Activated T-cell treated with anti-CD3 and anti-CD28 coated beads, Interleukin-2, amount 50 U/mL, for 24 hours (primary cell): ENCODE measurements around the gene LRFN4.

Experiments used
- DNase-seq: peaks from one replicate; pipeline ENCODE4 v3.0.0-alpha.2; 2020
- H3K27ac Mint-ChIP-seq: 2 replicates; pipeline ENCODE4 v1.8.0; 2020; ENCODE audit warnings: mild to moderate bottlenecking, mixed read lengths
- H3K27me3 Mint-ChIP-seq: 2 replicates; pipeline ENCODE4 v1.8.0; 2020; ENCODE audit warnings: mixed read lengths
- H3K36me3 Mint-ChIP-seq: 2 replicates; pipeline ENCODE4 v1.8.0; 2020; ENCODE audit warnings: low read depth, mixed read lengths
- H3K4me1 Mint-ChIP-seq: 2 replicates; pipeline ENCODE4 v1.8.0; 2020; ENCODE audit warnings: low read depth, mixed read lengths
- H3K4me3 Mint-ChIP-seq: 2 replicates; pipeline ENCODE4 v1.8.0; 2020; ENCODE audit warnings: mild to moderate bottlenecking, moderate library complexity, mixed read lengths
- H3K9me3 Mint-ChIP-seq: 2 replicates; pipeline ENCODE4 v1.8.0; 2020; ENCODE audit warnings: mixed read lengths

The LRFN4 gene

GRCh38 chr11:66850588-66851238 is 6.2 kb upstream of the LRFN4 start:
- no peak overlapping the region for H3K27ac Mint-ChIP-seq
- no peak for DNase-seq
- H3K4me1 Mint-ChIP-seq, result peaks cover 13% of the 10 kb centered on the region
- no peaks in the 10 kb centered on the region for H3K27me3 Mint-ChIP-seq
- no peaks in the 10 kb centered on the region for H3K9me3 Mint-ChIP-seq
- no peak overlapping the region for H3K4me3 Mint-ChIP-seq
- H3K36me3 Mint-ChIP-seq, result peaks cover 29% of the 10 kb centered on the region

DNA sequence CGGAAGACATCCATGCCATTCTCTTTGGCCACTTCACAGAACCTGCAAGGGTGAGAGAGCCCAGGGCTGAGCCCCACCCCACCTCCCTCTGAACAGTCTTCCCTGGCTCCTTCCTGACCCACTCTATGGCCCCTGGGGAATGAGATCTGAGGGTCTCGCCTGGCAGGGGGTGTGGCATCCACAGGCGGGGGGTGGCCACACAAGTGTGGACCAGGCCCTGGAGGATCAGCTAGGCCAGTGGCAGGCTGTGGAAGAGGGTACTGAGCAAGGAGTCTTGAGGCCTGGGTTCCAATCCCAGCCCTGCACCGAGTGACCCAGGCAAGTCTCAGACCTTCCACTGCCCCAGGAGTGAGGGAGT is 5.6 kb upstream of the LRFN4 start:
- Mint-ChIP-seq H3K27me3 (no peaks in the 10 kb centered on the region), H3K4me3 (no peak overlapping the region), H3K4me1 (peaks cover 15% of the 10 kb centered on the region), H3K27ac (no peak overlapping the region), H3K36me3 (peaks cover 24% of the 10 kb centered on the region), H3K9me3 (no peaks in the 10 kb centered on the region)
- DNase-seq, result no peak

DNA sequence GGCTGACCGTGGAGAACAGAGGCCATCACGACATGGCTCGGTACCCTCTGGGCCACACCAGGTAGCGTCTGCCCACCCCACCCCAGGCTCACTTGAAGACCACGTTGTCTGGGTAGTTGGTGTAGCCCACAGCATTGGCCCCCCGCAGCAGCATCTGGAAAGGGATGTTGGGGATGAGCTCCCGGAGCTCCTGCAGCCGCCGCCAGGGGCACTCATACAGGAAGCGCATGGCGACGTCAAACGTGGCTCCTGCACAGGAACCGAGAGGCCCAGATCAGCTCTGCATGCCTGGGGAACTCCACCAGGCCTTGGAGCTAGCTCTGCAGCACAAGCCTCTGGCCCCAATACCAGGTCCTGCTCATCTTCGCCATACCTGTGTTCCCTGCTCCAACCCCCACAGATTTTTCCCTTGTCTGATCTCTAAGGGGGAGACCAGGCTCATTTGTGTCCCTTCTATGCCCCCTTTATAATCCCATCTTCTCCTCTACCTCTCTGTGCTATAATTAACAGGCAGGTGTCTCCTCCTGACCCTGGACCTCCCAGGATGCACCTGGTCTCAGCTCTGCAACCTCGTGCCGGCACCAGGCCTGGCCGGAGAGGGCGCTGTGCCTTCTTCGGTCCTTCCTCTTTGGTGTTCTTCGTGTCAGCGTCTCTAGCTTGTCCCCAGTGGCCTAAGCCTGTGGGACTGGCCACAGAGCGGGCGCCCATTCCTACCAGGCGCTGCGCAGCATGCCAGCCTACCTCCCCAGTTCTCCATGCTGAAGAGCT is 5.0 kb upstream of the LRFN4 start:
- H3K27me3 Mint-ChIP-seq, result no peaks in the 10 kb centered on the region
- peaks cover 15% of the 10 kb centered on the region for H3K4me1 Mint-ChIP-seq
- no peak for DNase-seq
- no peak overlapping the region for H3K27ac Mint-ChIP-seq
- H3K36me3 Mint-ChIP-seq, result peaks cover 20% of the 10 kb centered on the region
- H3K9me3 Mint-ChIP-seq, result no peaks in the 10 kb centered on the region
- H3K4me3 Mint-ChIP-seq, result no peak overlapping the region

GRCh38 chr11:66852466-66853241 is 4.2 kb upstream of the LRFN4 start:
- Mint-ChIP-seq H3K4me3 (no peak overlapping the region), H3K27me3 (no peaks in the 10 kb centered on the region), H3K27ac (no peak overlapping the region), H3K9me3 (no peaks in the 10 kb centered on the region), H3K36me3 (peaks cover 17% of the 10 kb centered on the region), H3K4me1 (peaks cover 15% of the 10 kb centered on the region)
- no peak for DNase-seq

DNA sequence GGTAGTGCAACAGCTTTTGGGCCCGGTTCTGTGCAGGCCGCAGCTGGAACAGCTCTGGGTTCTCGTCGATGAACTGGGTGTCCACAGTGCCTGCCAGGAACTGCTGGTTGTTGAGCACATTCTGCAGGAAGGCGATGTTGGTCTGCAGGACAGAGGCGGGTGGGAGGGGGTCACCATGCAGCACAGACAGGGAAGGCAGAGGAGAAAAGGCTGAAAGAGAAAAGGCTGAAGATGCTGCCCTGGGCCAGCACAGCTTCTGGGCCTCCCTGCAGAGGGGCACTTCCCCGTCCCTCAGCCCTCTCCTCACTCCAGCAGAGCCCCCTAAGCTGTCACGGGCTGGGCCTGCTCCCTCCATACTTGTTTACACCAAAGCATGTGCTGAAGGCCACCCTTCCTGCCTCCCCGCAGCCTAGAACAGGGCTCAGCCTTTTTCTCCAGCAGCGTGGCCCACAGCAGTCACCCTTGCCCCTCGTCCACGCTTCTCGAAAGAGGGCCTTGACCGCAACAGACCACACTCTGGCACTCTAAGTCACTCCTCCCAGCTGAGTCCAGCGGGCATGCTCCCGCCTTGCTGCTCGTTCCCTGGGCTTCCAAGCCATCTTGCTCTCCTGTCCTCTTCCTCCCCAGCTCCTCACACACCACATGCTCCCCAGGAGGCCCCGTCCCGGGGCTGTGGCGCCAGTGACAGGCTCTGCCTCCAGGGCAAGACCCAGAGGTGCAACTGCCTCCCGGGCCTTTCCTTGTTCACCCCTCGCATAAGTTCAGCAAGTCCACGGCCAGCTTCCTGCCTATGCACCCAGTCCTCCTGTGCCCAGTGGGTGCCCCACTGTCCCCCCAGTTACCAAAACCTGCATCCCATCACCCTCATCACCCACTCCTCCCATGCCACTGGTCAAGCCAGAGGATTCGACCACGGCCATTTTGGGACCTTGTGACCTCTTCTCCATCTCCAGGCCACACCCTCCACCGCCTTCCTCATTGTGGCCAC is 3.3 kb upstream of the LRFN4 start:
- peaks cover 15% of the 10 kb centered on the region for H3K4me1 Mint-ChIP-seq
- DNase-seq, result no peak
- peaks cover 11% of the 10 kb centered on the region for H3K36me3 Mint-ChIP-seq
- H3K27me3 Mint-ChIP-seq, result no peaks in the 10 kb centered on the region
- H3K27ac Mint-ChIP-seq, result no peak overlapping the region
- H3K4me3 Mint-ChIP-seq, result no peak overlapping the region
- no peaks in the 10 kb centered on the region for H3K9me3 Mint-ChIP-seq

DNA sequence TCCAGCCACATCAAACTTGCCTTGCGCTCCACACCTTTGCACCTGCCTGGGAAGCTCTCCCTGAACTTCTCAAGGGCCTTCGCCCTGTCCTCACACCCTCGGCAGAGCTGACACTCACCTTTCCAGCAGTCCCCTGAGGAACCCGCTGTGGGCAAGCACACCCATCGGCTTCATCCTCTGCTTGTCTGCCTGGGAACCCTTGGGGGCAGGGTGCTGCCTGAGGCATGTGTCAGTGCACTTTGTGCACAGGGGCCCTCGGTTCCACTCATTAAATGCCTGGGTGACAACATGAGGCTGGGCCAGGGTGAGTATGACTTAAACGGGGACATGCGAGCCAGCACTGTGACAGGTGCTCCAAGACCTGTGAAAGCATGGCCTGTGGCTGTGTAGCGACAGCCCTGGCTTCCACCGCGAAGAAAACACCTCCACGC is 2.6 kb upstream of the LRFN4 start:
- no peak for DNase-seq
- H3K27me3 Mint-ChIP-seq, result no peaks in the 10 kb centered on the region
- H3K4me3 Mint-ChIP-seq, result no peak overlapping the region
- H3K27ac Mint-ChIP-seq, result no peak overlapping the region
- peaks cover 15% of the 10 kb centered on the region for H3K4me1 Mint-ChIP-seq
- H3K36me3 Mint-ChIP-seq, result peaks cover 9% of the 10 kb centered on the region
- H3K9me3 Mint-ChIP-seq, result no peaks in the 10 kb centered on the region

DNA sequence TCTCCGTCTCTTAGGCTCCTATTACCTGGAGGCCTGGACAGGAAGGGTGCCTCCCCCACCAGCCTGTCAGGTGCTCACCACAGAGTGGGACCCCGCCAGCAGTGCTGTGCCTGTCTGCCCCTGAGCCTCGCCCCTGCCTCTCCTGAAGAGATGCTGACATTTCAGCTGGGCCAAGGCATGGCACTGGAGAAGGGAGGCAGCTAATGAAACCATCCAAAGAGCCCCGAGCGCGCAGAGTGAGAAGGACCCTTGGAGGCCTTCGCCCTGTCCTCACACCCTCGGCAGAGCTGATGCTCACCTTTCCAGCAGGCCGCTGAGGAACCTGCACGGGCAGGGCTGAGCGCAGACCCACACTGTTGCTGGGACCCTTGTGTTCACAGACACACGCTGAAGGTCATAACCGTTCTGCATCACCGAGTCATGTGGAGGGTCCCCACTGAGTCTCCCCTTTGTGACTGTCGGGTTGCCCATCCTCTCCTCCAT is 2.1 kb upstream of the LRFN4 start:
- H3K9me3 Mint-ChIP-seq, result no peaks in the 10 kb centered on the region
- H3K4me1 Mint-ChIP-seq, result peaks cover 15% of the 10 kb centered on the region
- H3K36me3 Mint-ChIP-seq, result peaks cover 9% of the 10 kb centered on the region
- H3K27ac Mint-ChIP-seq, result no peak overlapping the region
- no peak for DNase-seq
- H3K27me3 Mint-ChIP-seq, result no peaks in the 10 kb centered on the region
- peak overlapping the region; percentile 91 for H3K4me3 Mint-ChIP-seq

DNA sequence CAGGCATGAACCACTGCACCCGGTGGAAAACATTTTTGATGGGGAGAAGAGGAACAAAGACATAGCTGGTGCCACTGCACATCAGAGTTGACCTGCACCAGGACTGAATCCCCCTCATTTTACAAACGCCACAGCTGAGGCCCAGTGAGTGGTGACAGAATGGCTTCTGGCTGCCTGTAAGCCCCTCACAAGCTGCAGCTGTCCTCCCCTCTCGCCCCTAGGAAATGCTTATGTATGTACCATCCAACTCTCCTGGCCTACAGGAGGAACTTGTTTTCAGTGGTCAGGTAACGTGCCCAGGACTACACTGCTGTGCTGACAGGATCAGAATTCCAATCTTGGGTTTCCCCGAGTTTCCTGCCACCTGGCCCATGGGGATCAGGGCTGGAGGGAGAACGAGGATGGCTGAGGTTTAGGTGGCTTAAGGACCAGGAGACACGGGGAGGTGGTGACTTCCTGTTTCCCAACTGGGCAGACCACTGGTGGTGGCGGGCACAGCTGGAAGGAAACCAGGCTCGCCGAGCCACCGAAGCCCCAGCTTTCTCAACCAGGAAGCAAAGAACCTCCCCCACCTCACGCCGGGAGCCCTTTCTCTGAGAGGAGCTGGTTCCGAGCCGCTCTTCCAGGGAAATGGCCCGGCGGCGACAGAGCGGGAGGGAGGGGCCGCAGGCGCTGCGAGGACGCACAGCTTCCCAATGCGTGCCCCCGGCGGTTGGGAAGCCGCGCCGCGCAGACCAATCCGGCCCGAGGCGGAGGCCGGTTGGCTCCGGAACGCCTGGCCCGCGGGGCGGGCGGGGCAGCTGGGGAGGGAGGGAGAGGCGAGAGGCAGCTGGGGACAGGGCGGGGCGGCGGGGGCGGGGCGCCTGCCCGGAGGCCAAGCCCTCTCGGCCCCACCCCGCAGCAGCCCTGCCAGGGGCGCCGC is 1.0 kb upstream of the LRFN4 start:
- H3K9me3 Mint-ChIP-seq, result no peaks in the 10 kb centered on the region
- H3K4me1 Mint-ChIP-seq, result peaks cover 13% of the 10 kb centered on the region
- peaks cover 9% of the 10 kb centered on the region for H3K36me3 Mint-ChIP-seq
- peak overlapping the region; percentile 44 for H3K27ac Mint-ChIP-seq
- H3K4me3 Mint-ChIP-seq, result peak overlapping the region; percentile 91
- peak; percentile 88 for DNase-seq
- H3K27me3 Mint-ChIP-seq, result no peaks in the 10 kb centered on the region

- Mint-ChIP-seq H3K9me3 (no peaks in the 10 kb centered on the region), H3K4me3 (peak overlapping the region; percentile 81), H3K36me3 (peaks cover 9% of the 10 kb centered on the region), H3K27ac (peak overlapping the region; percentile 63), H3K4me1 (peaks cover 4% of the 10 kb centered on the region), H3K27me3 (no peaks in the 10 kb centered on the region)
- peak; percentile 44 for DNase-seq
These were observed 516 bp downstream of the LRFN4 start for GRCh38 chr11:66857234-66857926.

- no peaks in the 10 kb centered on the region for H3K27me3 Mint-ChIP-seq
- H3K27ac Mint-ChIP-seq, result no peak overlapping the region
- no peak for DNase-seq
- peak overlapping the region; percentile 81 for H3K4me3 Mint-ChIP-seq
- peaks cover 4% of the 10 kb centered on the region for H3K4me1 Mint-ChIP-seq
- no peaks in the 10 kb centered on the region for H3K9me3 Mint-ChIP-seq
- H3K36me3 Mint-ChIP-seq, result peaks cover 9% of the 10 kb centered on the region
These were observed 992 bp downstream of the LRFN4 start for GRCh38 chr11:66857927-66858185.

- Mint-ChIP-seq H3K36me3 (peaks cover 9% of the 10 kb centered on the region), H3K4me1 (peaks cover 4% of the 10 kb centered on the region), H3K9me3 (no peaks in the 10 kb centered on the region), H3K27me3 (no peaks in the 10 kb centered on the region), H3K4me3 (peak overlapping the region; percentile 81), H3K27ac (no peak overlapping the region)
- DNase-seq, result no peak
These were observed 1.5 kb downstream of the LRFN4 start for GRCh38 chr11:66858186-66858938.

DNA sequence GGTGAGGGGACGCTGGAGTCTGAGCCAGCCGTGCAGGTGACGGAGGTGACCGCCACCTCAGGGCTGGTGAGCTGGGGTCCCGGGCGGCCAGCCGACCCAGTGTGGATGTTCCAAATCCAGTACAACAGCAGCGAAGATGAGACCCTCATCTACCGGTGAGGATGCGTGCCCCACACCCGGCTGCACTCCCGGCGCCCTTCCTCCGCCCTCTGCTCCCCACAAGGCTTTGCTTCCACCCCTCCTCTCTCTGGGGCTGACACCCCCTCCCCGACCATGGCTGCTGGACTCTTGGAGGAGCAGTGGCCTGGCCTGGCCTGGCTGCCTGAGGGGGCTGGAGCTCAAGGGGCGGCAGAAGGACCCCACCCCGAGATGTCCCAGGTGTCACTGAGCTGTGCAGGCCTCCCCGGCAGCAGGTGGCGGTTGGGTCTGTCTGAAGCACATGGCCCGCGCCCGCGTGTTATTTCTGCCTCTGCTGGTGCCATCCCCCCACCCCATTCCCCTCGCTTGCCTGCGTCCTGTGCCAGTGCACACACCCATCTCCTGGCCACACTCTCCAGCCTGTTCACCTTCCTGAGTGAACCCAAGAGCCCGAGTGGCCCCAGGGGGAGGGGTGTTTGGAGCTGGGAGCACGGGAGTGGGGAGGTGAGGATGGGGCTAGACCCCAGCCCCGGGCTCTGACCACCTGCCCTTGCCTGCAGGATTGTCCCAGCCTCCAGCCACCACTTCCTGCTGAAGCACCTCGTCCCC is 2.2 kb downstream of the LRFN4 start:
- no peaks in the 10 kb centered on the region for H3K27me3 Mint-ChIP-seq
- H3K4me1 Mint-ChIP-seq, result peaks cover 4% of the 10 kb centered on the region

More for the DNA sequence above, 2.2 kb downstream of the LRFN4 start:
- Mint-ChIP-seq H3K27ac (no peak overlapping the region), H3K4me3 (no peak overlapping the region), H3K36me3 (peaks cover 9% of the 10 kb centered on the region), H3K9me3 (no peaks in the 10 kb centered on the region)
- no peak for DNase-seq
